HG02610 (cell line): ENCODE data around the gene FOXN3.

Source experiments
- ATAC-seq: cut with Tn5 transposase; IDR thresholded peaks from one replicate; pipeline ENCODE4 v1.9.1; 2021; ENCODE audit warnings: mild to moderate bottlenecking, moderate library complexity; ENCODE audit not compliant: unreplicated experiment

Gene FOXN3

DNA sequence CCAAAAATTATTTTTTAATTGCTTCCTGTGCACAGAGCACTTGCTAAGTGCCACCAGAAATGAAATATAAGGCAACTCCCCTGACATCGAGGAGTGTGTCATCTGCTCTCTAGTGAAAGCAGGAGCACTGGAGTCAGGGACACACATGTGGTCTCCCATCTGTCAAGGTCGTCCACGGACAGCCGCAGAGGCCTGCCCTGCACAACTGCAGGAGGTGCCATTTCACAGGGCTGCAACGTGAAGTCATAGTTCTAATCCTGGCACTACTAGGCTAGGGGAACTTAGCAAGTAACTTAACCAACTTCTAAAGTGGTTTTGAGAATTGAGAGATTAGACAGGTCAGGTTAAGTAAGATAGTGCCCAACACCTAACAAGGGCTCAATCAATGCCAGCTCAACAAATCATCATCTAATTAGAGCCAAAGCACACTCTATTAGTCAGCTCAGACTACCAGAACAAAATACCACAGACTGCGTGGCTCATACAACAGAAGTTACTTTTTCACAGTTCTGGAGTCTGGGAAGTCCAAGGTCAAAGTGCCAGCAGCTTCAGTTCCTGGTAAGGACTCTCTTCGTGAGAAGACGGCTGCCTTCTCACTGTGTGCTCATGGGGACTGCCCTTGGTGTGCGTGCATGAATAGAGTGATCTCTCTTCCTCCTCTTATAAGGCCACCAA lies 30.7 kb downstream of the FOXN3 start:
- peak; percentile 45 for ATAC-seq

GRCh38 chr14:89384636-89385035 lies 32.4 kb downstream of the FOXN3 start:
- ATAC-seq, result no peak

DNA sequence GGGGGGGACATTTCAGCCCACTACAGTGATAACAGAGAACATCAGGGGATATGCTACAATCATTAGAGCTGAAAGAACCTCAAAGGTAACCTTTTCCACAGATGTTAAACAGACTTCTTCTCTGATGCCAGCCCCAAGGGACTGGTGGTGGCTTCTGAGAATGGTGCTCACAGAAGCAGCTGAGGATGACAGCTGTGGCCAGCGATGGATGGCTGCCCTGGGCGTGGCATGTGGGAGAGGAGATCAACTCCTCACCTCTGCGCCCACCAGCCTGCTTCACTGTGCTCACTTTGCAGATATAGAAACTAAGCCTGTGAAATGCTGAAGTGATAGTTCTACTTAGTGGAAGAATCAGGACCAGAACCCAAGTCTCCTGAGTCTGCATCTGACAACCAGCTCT lies 33.0 kb downstream of the FOXN3 start:
- peak; percentile 73 for ATAC-seq

DNA sequence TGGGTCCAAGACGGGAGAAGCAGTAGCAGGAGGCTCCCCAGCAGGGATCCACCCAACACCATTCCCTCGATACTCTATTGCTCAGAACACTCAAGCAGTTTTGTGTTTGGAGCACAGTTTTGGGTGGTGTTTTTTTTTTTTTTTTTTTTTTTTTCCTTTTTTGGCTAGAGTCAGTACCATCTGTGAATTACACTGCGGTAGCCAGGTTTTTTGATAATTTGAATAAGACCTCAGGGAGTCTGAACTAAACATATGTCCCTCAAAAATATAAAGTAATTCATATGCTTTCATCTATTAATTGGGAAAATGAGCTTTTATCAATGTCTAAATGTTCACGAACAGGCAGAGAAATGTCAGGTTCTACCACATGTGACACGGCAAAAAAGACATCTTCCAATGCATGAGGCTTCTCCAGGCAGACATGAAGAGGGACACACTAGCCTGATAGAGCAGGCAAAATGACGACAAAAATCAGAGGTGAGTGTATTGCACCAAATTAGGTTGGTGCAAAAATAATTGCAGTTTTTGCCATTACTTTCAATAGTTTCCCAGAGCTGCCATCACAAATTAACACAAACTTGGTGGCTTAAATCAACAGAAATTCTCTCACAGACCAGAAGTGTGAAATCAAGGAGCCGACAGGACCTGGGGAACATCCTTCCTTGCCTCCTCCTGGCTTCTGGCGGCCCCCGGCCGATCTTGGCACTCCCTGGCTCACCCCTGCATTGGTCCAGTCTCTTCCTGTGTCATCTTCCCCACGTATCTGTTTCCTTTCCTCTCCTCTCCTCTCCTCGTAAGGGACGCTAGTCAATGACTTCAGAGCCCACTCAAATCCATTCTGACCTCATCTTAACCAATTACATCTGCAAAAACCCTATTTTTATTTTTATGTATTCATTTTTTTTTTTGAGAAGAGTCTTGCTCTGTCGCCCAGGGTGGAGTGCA lies 33.9 kb downstream of the FOXN3 start:
- ATAC-seq, result no peak

GRCh38 chr14:89382487-89382886 lies 34.5 kb downstream of the FOXN3 start:
- no peak for ATAC-seq

DNA sequence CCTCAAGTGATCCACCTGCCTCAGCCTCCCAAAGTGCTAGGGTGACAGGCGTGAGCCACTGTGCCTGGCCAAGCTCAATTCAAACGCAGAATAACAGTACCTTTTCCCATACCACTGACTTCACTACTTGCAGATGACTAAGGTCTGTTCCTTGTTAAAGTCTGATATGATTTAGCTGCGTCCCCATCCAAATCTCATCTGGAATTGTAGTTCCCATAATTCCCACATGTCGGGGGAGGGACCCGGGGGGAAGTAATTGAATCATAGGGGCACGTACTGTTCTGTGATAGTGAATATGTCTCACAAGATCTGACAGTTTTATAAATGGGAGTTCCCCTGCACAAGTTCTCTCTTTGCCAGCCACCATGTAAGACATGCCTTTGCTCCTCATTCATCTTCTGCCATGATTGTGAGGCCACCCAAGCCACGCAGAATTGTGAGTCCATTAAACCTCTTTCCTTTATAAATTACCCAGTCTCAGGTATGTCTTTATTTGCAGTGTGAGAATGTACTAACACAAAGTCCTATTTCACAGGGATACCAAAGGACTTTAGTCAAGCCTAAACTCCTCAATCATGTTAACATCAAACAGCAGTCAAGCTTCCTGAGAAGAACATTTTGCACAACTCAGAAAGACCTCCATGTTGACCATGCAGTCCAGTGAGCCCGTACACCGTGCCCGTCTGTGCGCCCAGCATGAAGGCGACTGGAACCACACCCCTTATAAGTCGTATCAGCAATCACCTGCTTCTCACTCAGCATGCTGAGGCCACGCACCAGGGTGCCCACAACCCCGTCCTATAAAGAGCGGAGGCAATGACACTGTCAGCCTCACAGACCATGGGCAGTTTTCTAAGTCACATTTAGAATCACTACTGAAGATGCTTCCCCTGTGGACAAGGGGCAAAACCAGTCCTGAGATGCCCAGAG lies 36.9 kb downstream of the FOXN3 start:
- no peak for ATAC-seq

- no peak for ATAC-seq
Observed at GRCh38 chr14:89379006-89379405, 38.0 kb downstream of the FOXN3 start.

GRCh38 chr14:89378119-89378518 lies 38.9 kb downstream of the FOXN3 start:
- peak; percentile 89 for ATAC-seq

DNA sequence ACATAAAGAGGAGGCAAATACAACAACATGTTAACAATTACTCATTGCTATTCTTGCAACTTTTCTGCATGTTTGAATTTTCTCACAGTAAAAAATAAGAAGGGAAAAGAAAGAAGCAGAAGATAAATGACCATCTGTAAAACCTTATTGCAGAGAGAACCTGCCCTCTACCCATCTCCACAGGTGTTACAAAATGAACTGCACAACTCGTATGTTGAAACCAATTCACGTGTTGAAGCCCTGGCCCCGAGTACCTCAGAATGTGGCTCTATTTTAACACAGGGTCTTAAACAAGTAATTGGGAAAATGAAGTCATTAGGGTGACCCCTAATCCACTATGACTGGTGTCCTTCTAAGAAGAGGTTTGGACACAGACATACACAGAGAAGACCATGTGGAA lies 39.5 kb downstream of the FOXN3 start:
- ATAC-seq, result no peak

DNA sequence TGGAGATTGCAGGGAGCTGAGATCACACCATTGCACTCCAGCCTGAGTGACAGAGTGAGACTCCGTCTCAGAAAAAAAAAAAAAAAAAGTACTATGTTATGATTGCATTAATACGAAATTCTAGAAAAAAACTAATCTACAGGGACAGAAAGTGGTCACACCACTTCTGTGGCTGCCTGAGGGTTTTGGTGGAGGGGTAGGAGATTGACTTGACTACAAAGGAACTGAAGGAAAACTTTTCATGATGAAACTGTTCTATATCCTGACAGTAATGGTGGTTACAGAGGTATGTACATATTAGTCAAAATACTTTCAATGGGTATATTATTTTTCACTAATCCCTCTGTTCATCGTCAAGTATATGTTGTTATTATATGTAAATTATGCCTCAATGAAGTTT lies 42.1 kb downstream of the FOXN3 start:
- ATAC-seq, result no peak

DNA sequence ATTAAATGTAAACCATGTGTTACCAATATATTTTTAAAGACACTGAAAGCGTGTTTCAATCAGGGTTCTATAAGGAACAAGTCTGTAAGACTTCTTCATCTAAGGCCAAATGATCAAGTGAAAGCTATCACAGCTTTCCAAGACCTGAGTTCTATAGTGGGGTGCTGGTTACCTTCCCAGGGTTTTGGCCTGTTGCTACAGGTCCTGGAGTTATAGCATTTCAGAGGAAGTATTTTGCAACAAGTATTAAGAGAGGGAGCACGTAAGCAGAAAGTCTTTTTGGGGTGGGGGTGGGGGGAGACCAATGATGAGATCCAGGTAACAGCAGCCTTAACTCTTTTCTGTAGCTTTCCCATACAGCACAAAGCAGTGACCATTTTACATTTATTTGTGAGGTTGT lies 43.8 kb downstream of the FOXN3 start:
- no peak for ATAC-seq

DNA sequence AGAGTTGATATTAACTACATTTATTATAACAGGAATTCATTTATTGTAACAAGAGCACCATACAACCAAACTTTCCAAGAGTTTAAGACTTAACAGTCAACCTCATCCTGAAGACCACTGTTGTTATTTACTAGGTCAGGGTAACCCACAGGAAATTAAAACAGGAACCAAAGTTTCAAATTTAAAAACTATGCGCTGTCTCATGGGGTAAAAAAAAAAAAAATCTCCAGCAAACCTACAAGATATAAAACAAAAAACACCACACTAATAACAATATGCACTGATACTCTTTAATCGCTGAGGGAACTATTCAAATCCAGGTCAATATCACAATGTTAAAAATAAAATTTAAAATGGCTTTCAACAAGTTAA lies 44.5 kb downstream of the FOXN3 start:
- ATAC-seq, result no peak

DNA sequence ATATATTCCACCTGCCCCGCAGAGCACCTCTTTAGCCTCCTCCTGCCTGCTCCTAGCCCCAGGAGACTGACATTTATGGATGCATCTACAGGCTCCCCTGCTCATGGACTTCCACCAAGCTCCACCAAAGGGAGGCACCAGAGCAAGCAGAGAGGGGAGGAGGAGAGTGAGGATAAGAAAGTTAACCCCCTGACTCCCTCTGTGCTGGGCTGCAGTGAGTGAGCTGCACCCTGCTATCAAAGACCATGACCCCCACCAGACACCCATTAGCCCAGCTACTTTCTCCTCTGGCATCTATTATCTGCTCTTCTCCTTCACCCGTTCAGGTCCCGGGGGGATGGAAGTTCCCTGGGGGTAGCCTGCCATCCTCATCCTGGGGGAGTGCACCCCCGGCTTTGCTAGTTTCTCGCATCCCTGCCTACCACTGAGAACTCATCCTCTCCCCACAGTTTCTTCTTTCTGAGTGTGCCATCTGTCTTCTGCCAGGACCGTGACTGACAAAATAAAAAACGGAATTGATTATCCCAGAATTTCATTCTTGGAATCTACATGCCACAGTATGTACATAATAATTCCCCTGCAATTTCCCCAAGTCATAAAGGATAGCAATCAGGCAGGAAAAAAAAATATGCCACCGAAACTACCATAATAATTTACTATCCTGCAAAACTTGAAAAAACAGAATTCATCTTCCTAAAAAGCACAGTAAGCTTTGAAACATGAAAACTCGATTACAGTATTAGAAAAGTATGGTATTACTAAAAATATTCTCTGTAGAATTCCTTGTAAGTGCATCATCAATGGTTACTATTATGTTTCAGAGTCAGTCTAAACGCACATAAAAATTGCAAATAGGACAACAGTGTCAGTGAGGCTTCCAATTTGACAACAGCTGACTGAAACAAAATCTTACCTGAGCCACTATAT lies 45.2 kb downstream of the FOXN3 start:
- ATAC-seq, result no peak

GRCh38 chr14:89370781-89371180 lies 46.3 kb downstream of the FOXN3 start:
- no peak for ATAC-seq

DNA sequence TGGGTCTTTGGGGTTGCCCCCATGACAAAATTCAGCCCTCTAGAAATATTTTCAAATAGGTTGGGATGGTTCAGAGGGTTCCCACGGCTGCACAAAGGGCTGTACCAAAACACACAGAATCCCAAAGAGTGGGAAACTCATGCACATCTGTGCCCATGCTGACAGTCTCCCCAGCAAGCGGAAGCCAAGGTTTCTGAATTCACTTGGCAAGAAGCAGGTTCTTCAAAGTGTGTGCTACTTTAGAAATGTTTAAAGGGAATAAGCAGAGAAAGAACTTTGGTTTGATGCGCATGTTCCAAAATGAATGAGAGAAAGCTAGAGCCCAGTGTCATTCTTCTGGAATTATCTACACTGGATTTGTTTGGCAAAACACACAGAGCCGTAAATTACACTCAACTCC lies 46.7 kb downstream of the FOXN3 start:
- no peak for ATAC-seq

DNA sequence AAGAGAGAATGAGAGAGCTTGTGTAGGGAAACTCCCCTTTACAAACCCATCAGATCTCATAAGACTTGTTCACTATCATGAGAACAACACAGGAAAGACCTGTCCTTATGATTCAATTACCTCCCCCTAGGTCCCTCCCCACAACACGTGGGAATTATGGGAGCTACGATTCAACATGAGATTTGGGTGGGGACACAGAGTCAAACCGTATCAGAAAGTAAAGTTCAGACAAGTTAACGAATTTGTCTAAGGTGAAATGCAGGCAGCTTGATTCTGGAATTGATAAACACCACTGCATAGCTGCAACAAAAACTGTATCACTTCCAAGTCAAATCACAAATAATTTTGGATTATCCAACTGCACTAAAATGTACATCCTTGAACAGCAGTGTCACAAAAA lies 47.4 kb downstream of the FOXN3 start:
- ATAC-seq, result no peak

DNA sequence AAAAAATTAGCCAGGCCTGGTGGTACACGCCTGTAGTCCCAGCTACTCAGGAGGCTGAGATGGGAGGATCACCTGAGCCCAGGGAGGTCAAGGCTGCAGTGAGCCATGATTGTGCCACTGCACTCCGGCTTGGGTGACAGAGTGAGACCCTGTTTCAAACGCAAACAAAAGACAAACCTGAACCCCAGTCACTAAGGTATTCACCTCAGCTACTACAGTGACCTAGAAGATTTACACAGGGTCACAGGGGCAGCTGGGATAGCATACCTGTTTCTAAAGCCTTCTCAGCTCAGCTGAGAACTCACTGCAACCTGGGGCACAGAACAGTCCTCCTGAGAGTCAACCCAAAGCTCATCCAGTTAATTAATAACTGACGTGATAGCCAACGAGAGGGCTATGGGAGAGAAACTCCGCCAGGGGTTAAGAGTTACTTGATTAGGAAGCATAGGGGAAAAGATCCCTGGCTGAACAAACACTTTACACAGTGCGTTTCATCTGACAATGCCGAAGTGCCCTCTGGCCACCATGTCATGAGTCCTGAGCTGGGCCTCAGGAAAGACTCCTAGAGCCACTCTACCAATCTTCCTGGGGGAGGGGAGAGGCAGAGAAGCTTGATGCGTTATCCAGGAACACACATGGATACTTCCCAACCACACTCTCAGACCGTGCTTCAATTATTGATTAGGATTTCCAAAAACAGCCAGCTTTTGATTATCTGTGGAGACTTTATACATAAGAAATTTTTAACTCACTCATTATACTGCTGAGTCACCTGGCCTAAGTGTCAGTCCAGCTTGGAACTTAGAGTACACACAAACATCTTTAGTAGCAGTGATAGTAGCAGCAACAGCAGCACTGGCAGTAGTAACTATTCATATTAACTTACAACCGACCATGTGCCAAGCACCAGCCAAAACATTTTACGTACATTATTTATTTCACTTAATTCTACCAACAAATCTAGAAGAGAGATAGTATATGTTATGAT lies 48.2 kb downstream of the FOXN3 start:
- no peak for ATAC-seq

DNA sequence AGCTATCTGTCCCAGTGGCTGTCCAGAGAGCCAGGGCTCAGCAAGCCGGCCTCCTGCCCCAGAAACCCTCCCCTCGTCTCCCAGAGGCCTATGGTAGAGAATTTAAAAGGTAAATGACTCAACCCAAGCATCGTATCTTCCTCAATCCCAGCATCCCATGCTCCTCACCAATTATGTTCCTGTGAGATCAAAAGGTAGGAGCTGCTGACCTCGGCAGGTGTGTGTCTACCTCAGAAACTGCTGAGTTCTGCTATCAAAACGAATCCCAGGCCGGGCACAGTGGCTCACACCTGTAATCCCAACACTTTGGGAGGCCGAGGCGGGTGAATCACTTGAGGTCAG lies 49.3 kb downstream of the FOXN3 start:
- ATAC-seq, result no peak
